Mesothelial cell of epicardium (in vitro differentiated cells): ENCODE data around the gene KCNJ6. TPM values are rescaled to one million over a fixed set of nuclear protein-coding genes. Genes with fewer than 3 reads are reported as not detected.

Experiments
- DNase-seq, 2 experiments: peaks; one replicate each; pipeline ENCODE4 v3.0.0; 2021; ENCODE audit warnings: low spot score in 2 of 2; ENCODE audit not compliant: unreplicated experiment in 2 of 2
- H3K27ac Mint-ChIP-seq: 2 replicates; pipeline ENCODE4 v1.8.0; 2021; ENCODE audit warnings: mixed read lengths
- H3K27me3 Mint-ChIP-seq: 2 replicates; pipeline ENCODE4 v1.8.0; 2021; ENCODE audit warnings: low read depth, mixed read lengths
- H3K36me3 Mint-ChIP-seq: 2 replicates; pipeline ENCODE4 v1.8.0; 2021; ENCODE audit warnings: mixed read lengths
- H3K4me1 Mint-ChIP-seq: 2 replicates; pipeline ENCODE4 v1.8.0; 2021; ENCODE audit warnings: mixed read lengths
- H3K4me3 Mint-ChIP-seq: 2 replicates; pipeline ENCODE4 v1.8.0; 2021; ENCODE audit warnings: mild to moderate bottlenecking, moderate library complexity, mixed read lengths
- H3K9me3 Mint-ChIP-seq: 2 replicates; pipeline ENCODE4 v1.8.0; 2021; ENCODE audit warnings: mixed read lengths
- CTCF ChIP-seq: fragments of 200-600 bp; sonication (generic); IDR thresholded peaks from one replicate; pipeline ENCODE4 v1.5.0; 2021; ENCODE audit warnings: antibody characterized with exemption; ENCODE audit not compliant: unreplicated experiment
- total RNA-seq: library from RNA; stranded (reverse); gene quantifications from 3 replicates; pipeline ENCODE4 v1.2.1, GENCODE V29; 2021

The KCNJ6 gene
- total RNA-seq, 1 donor from 2014 or later, result 0.02 TPM

GRCh38 chr21:37757606-37758376, 158.5 kb downstream of the KCNJ6 start:
- Mint-ChIP-seq H3K9me3 (no peaks in the 10 kb centered on the region), H3K4me3 (no peak overlapping the region), H3K27ac (no peak overlapping the region), H3K4me1 (no peaks in the 10 kb centered on the region), H3K27me3 (peaks cover 46% of the 10 kb centered on the region), H3K36me3 (no peaks in the 10 kb centered on the region)
- TF ChIP-seq CTCF, result no peak
- no peak for DNase-seq

GRCh38 chr21:37753122-37753599, 163.1 kb downstream of the KCNJ6 start:
- Mint-ChIP-seq H3K27ac (no peak overlapping the region), H3K27me3 (peaks cover 50% of the 10 kb centered on the region), H3K4me3 (no peak overlapping the region)

GRCh38 chr21:37751268-37751975, 164.8 kb downstream of the KCNJ6 start:
- H3K9me3 Mint-ChIP-seq, result no peaks in the 10 kb centered on the region
- no peaks in the 10 kb centered on the region for H3K4me1 Mint-ChIP-seq
- TF ChIP-seq CTCF, result no peak
- H3K4me3 Mint-ChIP-seq, result no peak overlapping the region
- DNase-seq, result no peak
- no peak overlapping the region for H3K27ac Mint-ChIP-seq
- peaks cover 53% of the 10 kb centered on the region for H3K27me3 Mint-ChIP-seq
- H3K36me3 Mint-ChIP-seq, result no peaks in the 10 kb centered on the region

More at GRCh38 chr21:37753122-37753599, 163.1 kb downstream of the KCNJ6 start:
- Mint-ChIP-seq H3K9me3 (no peaks in the 10 kb centered on the region), H3K4me1 (no peaks in the 10 kb centered on the region), H3K36me3 (no peaks in the 10 kb centered on the region)
- no peak for DNase-seq
- TF ChIP-seq CTCF, result no peak

- no peaks in the 10 kb centered on the region for H3K4me1 Mint-ChIP-seq
- DNase-seq, result no peak
- peaks cover 36% of the 10 kb centered on the region for H3K27me3 Mint-ChIP-seq
- no peaks in the 10 kb centered on the region for H3K36me3 Mint-ChIP-seq
- TF ChIP-seq CTCF, result no peak
- H3K4me3 Mint-ChIP-seq, result no peak overlapping the region
- H3K27ac Mint-ChIP-seq, result no peak overlapping the region
- H3K9me3 Mint-ChIP-seq, result no peaks in the 10 kb centered on the region
Observed at GRCh38 chr21:37749132-37749531, 167.1 kb downstream of the KCNJ6 start.

- TF ChIP-seq CTCF, result no peak
- H3K27ac Mint-ChIP-seq, result no peak overlapping the region
- H3K4me1 Mint-ChIP-seq, result no peaks in the 10 kb centered on the region
- no peak for DNase-seq
- H3K36me3 Mint-ChIP-seq, result no peaks in the 10 kb centered on the region
- H3K27me3 Mint-ChIP-seq, result peaks cover 31% of the 10 kb centered on the region
- no peaks in the 10 kb centered on the region for H3K9me3 Mint-ChIP-seq
- no peak overlapping the region for H3K4me3 Mint-ChIP-seq
Observed at GRCh38 chr21:37748351-37748750, 167.9 kb downstream of the KCNJ6 start.
